CD4-positive, CD25-positive, alpha-beta regulatory T cell (primary cell): ENCODE data around the gene SSB. TPM values are rescaled to one million over a fixed set of nuclear protein-coding genes. Genes with fewer than 3 reads are reported as not detected.
A peak's percentile ranks its signal among the peaks of the same experiment; 100 is the strongest.

Source experiments
- ATAC-seq, 2 donors: fragments of 150-1000 bp; cut with Tn5 transposase; one replicate each; pipeline ENCODE4 v1.10.0; 2021; ENCODE audit warnings: low read depth in 2 of 2, moderate number of reproducible peaks in 2 of 2, moderate library complexity in 1 of 2
- DNase-seq, 3 donors: peaks; one replicate each; pipeline versions ENCODE4 v3.0.0 to v3.0.0-alpha.2; 2012 to 2022; ENCODE audit warnings: mixed read lengths in 1 of 3
- H3K27ac ChIP-seq: one replicate; pipeline ENCODE4 v1.7.0; 2013; ENCODE audit warnings: mild to moderate bottlenecking, low read length; ENCODE audit not compliant: insufficient read depth, poor library complexity, severe bottlenecking
- H3K27me3 ChIP-seq: one replicate; pipeline ENCODE4 v1.7.0; 2013; ENCODE audit warnings: low read length; ENCODE audit not compliant: control insufficient read depth, insufficient read depth
- H3K36me3 ChIP-seq: one replicate; pipeline ENCODE4 v1.7.0; 2013; ENCODE audit warnings: mild to moderate bottlenecking, low read length, moderate library complexity; ENCODE audit not compliant: control insufficient read depth, insufficient read depth
- H3K4me1 ChIP-seq: 2 replicates; pipeline ENCODE4 v1.7.0; 2013; ENCODE audit warnings: mild to moderate bottlenecking, low read length; ENCODE audit not compliant: insufficient read depth, control insufficient read depth, poor library complexity, severe bottlenecking
- H3K4me3 ChIP-seq: one replicate; pipeline ENCODE4 v1.7.0; 2013; ENCODE audit warnings: low read depth, mild to moderate bottlenecking, low read length, moderate library complexity
- H3K9me3 ChIP-seq, 2 experiments: 1 replicate in 1 of 2; 2 replicates in 1 of 2; pipeline ENCODE4 v1.7.0; 2013; ENCODE audit warnings: low read length in 2 of 2, mild to moderate bottlenecking in 1 of 2, moderate library complexity in 1 of 2; ENCODE audit not compliant: control insufficient read depth in 2 of 2
- H3K27ac Mint-ChIP-seq, 3 donors: one replicate each; pipeline ENCODE4 v1.8.0; 2020 to 2022; ENCODE audit warnings: mild to moderate bottlenecking in 3 of 3, mixed read lengths in 3 of 3, moderate library complexity in 2 of 3
- H3K27me3 Mint-ChIP-seq: one replicate; pipeline ENCODE4 v1.8.0; 2022; ENCODE audit warnings: mild to moderate bottlenecking, mixed read lengths
- H3K36me3 Mint-ChIP-seq: one replicate; pipeline ENCODE4 v1.8.0; 2020; ENCODE audit warnings: mixed read lengths
- H3K4me1 Mint-ChIP-seq, 4 donors: one replicate each; pipeline ENCODE4 v1.8.0; 2020 to 2022; ENCODE audit warnings: mixed read lengths in 4 of 4, mild to moderate bottlenecking in 1 of 4
- H3K4me3 Mint-ChIP-seq, 4 donors: one replicate each; pipeline ENCODE4 v1.8.0; 2020 to 2022; ENCODE audit warnings: mild to moderate bottlenecking in 4 of 4, mixed read lengths in 4 of 4, moderate library complexity in 3 of 4
- H3K9me3 Mint-ChIP-seq, 7 donors: one replicate each; pipeline ENCODE4 v1.8.0; 2020 to 2022; ENCODE audit warnings: mixed read lengths in 7 of 7, mild to moderate bottlenecking in 3 of 7, moderate library complexity in 2 of 7
- polyA plus RNA-seq, 4 donors: library from polyadenylated mRNA; unstranded; fragments of 300-500 nt; fragmentation: Illumina TruSeq; gene quantifications; one replicate each; pipeline ENCODE4 v1.2.3, GENCODE V29; 2021
- total RNA-seq: library from RNA; stranded (reverse); gene quantifications from one replicate; pipeline ENCODE4 v1.2.3, GENCODE V29; 2022

The SSB gene
- total and polyA plus RNA-seq, 5 donors from 2014 or later = 82.0 to 146 (median 107) TPM

DNA sequence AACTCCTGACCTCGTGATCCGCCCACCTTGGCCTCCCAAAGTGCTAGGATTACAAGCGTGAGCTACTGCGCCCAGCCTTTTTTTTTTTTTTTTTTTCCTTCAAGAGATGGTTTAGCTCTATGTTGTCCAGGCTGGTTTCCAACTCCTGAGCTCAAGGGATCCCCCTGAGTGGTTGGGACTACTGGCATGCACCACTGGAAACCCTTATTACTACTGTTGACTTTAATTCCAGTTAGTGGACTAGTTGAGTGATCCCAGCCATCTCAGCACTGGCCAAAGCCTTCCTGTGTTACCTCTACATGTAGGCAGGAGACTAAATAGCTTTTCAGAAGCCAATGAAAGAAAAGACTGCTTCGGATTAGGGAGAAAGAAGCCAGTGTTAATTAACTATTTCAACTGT lies 8.1 kb upstream of the SSB start:
- peaks cover 61% of the 10 kb centered on the region for H3K27me3 Mint-ChIP-seq
- Histone ChIP-seq H3K36me3 (no peaks in the 10 kb centered on the region), H3K4me3 (no peak overlapping the region), H3K9me3 (no peaks in the 10 kb centered on the region), H3K4me1 (peaks cover 3% of the 10 kb centered on the region), H3K27ac (no peak overlapping the region), H3K27me3 (peaks cover 19% of the 10 kb centered on the region)
- no peak for DNase-seq
- no peak for ATAC-seq
- no peak overlapping the region for H3K4me3 Mint-ChIP-seq
- no peaks in the 10 kb centered on the region for H3K36me3 Mint-ChIP-seq
- H3K9me3 Mint-ChIP-seq = peaks cover 0 to 4% (median 0%) of the 10 kb centered on the region in 7 donors
- no peak overlapping the region for H3K27ac Mint-ChIP-seq
- peaks cover 0 to 7% (median 2%) of the 10 kb centered on the region in 4 donors for H3K4me1 Mint-ChIP-seq

DNA sequence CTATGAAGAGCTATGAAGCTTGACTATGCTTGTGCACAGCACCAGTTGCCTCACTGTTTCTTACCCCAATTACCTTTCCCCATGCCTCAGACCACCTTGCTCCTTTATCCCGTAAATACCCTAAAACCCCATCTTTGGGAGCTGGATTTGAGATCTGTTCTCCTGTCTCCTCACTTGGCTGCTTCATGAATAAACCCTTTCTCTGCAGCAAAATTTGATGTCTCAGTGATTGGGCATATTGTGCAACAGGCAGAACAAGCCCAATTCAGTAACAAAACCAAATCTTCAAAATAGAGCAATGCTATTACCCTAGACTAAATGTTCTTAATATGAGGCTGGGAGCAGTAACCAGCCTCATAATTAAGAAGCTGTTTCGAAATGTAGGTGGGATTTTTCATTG lies 3.5 kb upstream of the SSB start:
- Histone ChIP-seq H3K27ac (no peak overlapping the region), H3K36me3 (no peaks in the 10 kb centered on the region), H3K27me3 (peaks cover 7% of the 10 kb centered on the region), H3K4me3 (no peak overlapping the region), H3K9me3 (no peaks in the 10 kb centered on the region), H3K4me1 (peaks cover 11% of the 10 kb centered on the region)
- no peak for ATAC-seq
- H3K27me3 Mint-ChIP-seq = peaks cover 42% of the 10 kb centered on the region
- H3K9me3 Mint-ChIP-seq = peaks cover 0 to 4% (median 0%) of the 10 kb centered on the region in 7 donors
- no peaks in the 10 kb centered on the region for H3K36me3 Mint-ChIP-seq
- peaks cover 0 to 17% (median 7%) of the 10 kb centered on the region in 4 donors for H3K4me1 Mint-ChIP-seq
- peak overlapping the region in 2 of 4 donors; percentile 4 to 27 for H3K4me3 Mint-ChIP-seq
- no peak overlapping the region for H3K27ac Mint-ChIP-seq
- DNase-seq = no peak

DNA sequence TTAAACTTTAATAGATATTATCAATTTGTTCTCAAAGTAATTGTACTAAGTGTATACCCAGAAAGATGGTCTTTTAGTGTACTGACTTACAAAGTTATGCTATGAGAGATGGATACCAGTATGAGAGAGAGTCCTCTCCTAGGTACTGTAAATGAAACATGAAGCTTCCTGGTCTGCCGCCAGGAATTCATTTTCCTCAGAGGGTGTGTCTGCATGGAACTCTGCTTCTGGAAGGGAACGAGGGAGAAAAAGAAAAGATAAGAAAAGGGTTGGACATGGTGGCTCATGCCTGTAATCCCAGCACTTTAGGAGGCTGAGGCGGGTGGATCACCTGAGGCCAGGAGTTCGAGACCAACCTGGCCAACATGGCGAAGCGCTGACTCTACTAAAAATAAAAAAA lies 2.2 kb upstream of the SSB start:
- Histone ChIP-seq H3K4me1 (peaks cover 16% of the 10 kb centered on the region), H3K36me3 (no peaks in the 10 kb centered on the region), H3K27ac (no peak overlapping the region), H3K27me3 (peaks cover 6% of the 10 kb centered on the region), H3K4me3 (no peak overlapping the region), H3K9me3 (no peaks in the 10 kb centered on the region)
- DNase-seq (no peak), ATAC-seq (no peak)
- Mint-ChIP-seq H3K4me3 (peak overlapping the region in 3 of 4 donors; percentile 61 to 92 (median 63)), H3K36me3 (no peaks in the 10 kb centered on the region), H3K4me1 (peaks cover 6 to 25% (median 11%) of the 10 kb centered on the region in 4 donors), H3K27ac (no peak overlapping the region), H3K27me3 (peaks cover 32% of the 10 kb centered on the region), H3K9me3 (peaks cover 0 to 4% (median 0%) of the 10 kb centered on the region in 7 donors)

DNA sequence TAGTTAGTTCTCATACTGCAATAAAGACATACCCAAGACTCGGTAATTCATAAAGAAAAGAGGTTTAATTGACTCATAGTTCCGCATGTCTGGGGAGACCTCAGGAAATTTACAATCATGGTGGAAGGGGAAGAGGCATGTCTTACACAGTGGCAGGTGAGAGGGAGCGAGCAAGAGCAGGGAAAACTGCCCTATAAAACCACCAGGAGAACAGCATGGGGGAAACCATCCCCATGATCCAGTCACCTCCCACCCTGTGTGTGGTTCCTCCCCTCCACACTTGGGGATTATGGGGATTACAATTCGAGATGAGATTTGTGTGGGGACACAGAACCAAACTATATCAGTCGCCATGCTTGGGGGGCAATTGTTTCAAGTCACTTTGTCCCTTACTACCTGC lies 1.1 kb upstream of the SSB start:
- H3K27ac Mint-ChIP-seq = peak overlapping the region in 2 of 3 donors; percentile 23 to 60
- peaks cover 0 to 4% (median 0%) of the 10 kb centered on the region in 7 donors for H3K9me3 Mint-ChIP-seq
- H3K36me3 Mint-ChIP-seq = peaks cover 9% of the 10 kb centered on the region
- Histone ChIP-seq H3K27me3 (peaks cover 4% of the 10 kb centered on the region), H3K4me1 (peaks cover 27% of the 10 kb centered on the region), H3K36me3 (peaks cover 10% of the 10 kb centered on the region), H3K4me3 (no peak overlapping the region), H3K27ac (no peak overlapping the region), H3K9me3 (no peaks in the 10 kb centered on the region)
- ATAC-seq (no peak), DNase-seq (no peak)
- peaks cover 27% of the 10 kb centered on the region for H3K27me3 Mint-ChIP-seq
- peak overlapping the region; percentile 78 to 96 (median 93) for H3K4me3 Mint-ChIP-seq
- peaks cover 6 to 34% (median 20%) of the 10 kb centered on the region in 4 donors for H3K4me1 Mint-ChIP-seq

DNA sequence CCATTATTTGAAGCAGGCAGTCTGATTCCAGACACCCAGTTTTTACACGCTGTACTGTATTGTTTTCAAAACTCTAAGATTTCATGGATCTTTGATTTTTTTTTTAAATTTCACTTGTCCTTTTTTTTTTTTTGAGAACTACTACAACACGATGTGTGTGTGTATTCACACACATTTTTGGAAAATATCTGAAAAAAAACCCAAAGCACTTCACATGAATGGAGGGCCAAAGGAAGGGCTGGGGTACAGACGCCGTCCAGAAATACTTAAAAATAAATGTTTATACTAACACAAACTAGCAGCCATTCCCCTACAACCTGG lies 314 bp upstream of the SSB start:
- Histone ChIP-seq H3K36me3 (peaks cover 12% of the 10 kb centered on the region), H3K4me3 (peak overlapping the region; percentile 95), H3K4me1 (peaks cover 33% of the 10 kb centered on the region), H3K9me3 (no peaks in the 10 kb centered on the region), H3K27ac (peak overlapping the region; percentile 93), H3K27me3 (peaks cover 4% of the 10 kb centered on the region)
- peaks cover 27% of the 10 kb centered on the region for H3K27me3 Mint-ChIP-seq
- peaks cover 6 to 38% (median 22%) of the 10 kb centered on the region in 4 donors for H3K4me1 Mint-ChIP-seq
- H3K4me3 Mint-ChIP-seq = peak overlapping the region; percentile 90 to 96 (median 93)
- peak overlapping the region; percentile 43 to 96 (median 91) for H3K27ac Mint-ChIP-seq
- no peak for ATAC-seq
- H3K9me3 Mint-ChIP-seq = peaks cover 0 to 4% (median 0%) of the 10 kb centered on the region in 7 donors
- DNase-seq = no peak
- peaks cover 10% of the 10 kb centered on the region for H3K36me3 Mint-ChIP-seq

DNA sequence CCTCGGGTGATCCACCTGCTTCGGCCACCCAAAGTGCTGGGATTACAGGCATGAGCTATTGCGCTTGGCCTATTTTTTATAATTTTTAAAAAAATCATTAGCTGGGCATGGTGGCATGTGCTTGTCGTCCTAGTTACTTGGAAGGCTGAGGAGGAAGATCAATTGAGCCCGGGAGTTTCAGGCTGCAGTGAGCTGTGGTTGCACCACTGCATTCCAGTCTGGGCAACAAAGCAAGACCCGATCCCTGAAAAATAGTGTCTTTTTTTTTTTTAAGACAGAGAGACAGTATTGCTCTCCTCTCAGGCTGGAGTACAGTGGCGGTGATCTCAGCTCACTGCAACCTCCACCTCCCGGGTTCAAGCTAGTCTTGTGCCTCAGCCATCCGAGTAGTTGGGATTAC lies 4.8 kb downstream of the SSB start:
- H3K36me3 ChIP-seq = peaks cover 53% of the 10 kb centered on the region
- no peak overlapping the region for H3K4me3 Mint-ChIP-seq

DNA sequence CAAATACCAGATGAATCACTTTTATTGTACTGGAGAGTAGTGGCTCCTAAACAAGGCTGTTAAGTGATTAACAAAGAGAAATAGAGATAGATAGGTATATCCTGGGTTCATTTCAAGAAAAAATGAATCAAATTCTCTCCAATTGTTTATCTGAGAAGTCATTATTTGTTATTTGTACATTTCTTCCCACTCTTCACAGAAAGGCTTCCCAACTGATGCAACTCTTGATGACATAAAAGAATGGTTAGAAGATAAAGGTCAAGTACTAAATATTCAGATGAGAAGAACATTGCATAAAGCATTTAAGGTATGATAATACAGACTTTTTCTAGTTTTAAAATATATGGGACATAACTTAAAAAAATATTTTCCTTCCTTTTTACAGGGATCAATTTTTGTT lies 7.9 kb downstream of the SSB start:
- no peak for ATAC-seq
- Mint-ChIP-seq H3K27ac (peak overlapping the region in 1 of 3 donors; percentile 26), H3K27me3 (no peaks in the 10 kb centered on the region), H3K4me1 (peaks cover 5 to 23% (median 19%) of the 10 kb centered on the region in 4 donors), H3K36me3 (peaks cover 33% of the 10 kb centered on the region), H3K9me3 (no peaks in the 10 kb centered on the region), H3K4me3 (no peak overlapping the region)
- peaks cover 18% of the 10 kb centered on the region for H3K4me1 ChIP-seq
- H3K27ac ChIP-seq = no peak overlapping the region
- H3K27me3 ChIP-seq = no peaks in the 10 kb centered on the region
- no peaks in the 10 kb centered on the region for H3K9me3 ChIP-seq
- no peak overlapping the region for H3K4me3 ChIP-seq
- H3K36me3 ChIP-seq = peaks cover 83% of the 10 kb centered on the region
- DNase-seq = no peak

More for the DNA sequence above, 4.8 kb downstream of the SSB start:
- H3K4me1 Mint-ChIP-seq = peaks cover 10 to 44% (median 29%) of the 10 kb centered on the region in 4 donors
- no peaks in the 10 kb centered on the region for H3K9me3 ChIP-seq
- H3K4me1 ChIP-seq = peaks cover 35% of the 10 kb centered on the region
- no peaks in the 10 kb centered on the region for H3K27me3 ChIP-seq
- DNase-seq = no peak
- H3K4me3 ChIP-seq = no peak overlapping the region
- H3K27me3 Mint-ChIP-seq = no peaks in the 10 kb centered on the region
- H3K27ac ChIP-seq = no peak overlapping the region
- ATAC-seq = no peak
- H3K36me3 Mint-ChIP-seq = peaks cover 21% of the 10 kb centered on the region
- H3K9me3 Mint-ChIP-seq = no peaks in the 10 kb centered on the region
- peak overlapping the region in 1 of 3 donors; percentile 38 for H3K27ac Mint-ChIP-seq

DNA sequence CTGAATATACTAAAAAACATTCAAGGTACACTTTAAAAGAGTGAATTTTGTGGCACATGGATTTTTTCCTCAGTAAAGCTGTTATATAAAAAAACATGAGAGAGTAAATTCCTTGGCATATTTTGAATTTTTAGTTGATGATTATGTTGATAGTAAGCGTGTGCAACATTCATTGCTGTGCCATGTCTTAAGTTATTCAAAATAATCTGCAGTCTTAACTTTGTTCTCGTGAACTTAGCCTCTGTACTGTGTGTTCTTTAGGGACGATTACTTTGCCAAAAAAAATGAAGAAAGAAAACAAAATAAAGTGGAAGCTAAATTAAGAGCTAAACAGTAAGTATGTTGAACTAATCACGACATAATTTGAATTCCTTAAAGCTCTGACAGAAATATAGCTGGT lies 9.6 kb downstream of the SSB start:
- peaks cover 4% of the 10 kb centered on the region for H3K4me1 ChIP-seq
- ATAC-seq (no peak), DNase-seq (no peak)
- Mint-ChIP-seq H3K27me3 (no peaks in the 10 kb centered on the region), H3K4me3 (no peak overlapping the region), H3K27ac (no peak overlapping the region), H3K9me3 (no peaks in the 10 kb centered on the region), H3K4me1 (peaks cover 5 to 13% (median 9%) of the 10 kb centered on the region in 4 donors), H3K36me3 (peaks cover 25% of the 10 kb centered on the region)
- H3K27ac ChIP-seq = no peak overlapping the region
- H3K27me3 ChIP-seq = no peaks in the 10 kb centered on the region
- H3K9me3 ChIP-seq = no peaks in the 10 kb centered on the region
- no peak overlapping the region for H3K4me3 ChIP-seq
- H3K36me3 ChIP-seq = peaks cover 86% of the 10 kb centered on the region
